GM23248 (cell line): Measurements from ENCODE around the gene RSRC1. TPM values are rescaled to one million over a fixed set of nuclear protein-coding genes. Genes with fewer than 3 reads are reported as not detected.
"Not testable (repeated sequence)": the region's sequence is repeated elsewhere in the genome, so short reads cannot be mapped to it uniquely, and the experiment has no call there.

Source experiments
- DNase-seq: peaks from one replicate; pipeline ENCODE4 v3.0.0-alpha.2; 2015
- H2AFZ ChIP-seq: fragments of 200-600 bp; sonication (generic); 2 replicates; pipeline ENCODE4 v1.6.1; 2016; ENCODE audit warnings: antibody characterized with exemption
- H3F3A ChIP-seq: fragments of 200-600 bp; sonication (generic); 2 replicates; pipeline ENCODE4 v1.6.1; 2016; ENCODE audit warnings: mild to moderate bottlenecking, antibody characterized with exemption, mixed run types; ENCODE audit not compliant: insufficient read depth
- H3K27ac ChIP-seq: fragments of 200-600 bp; sonication (generic); 2 replicates; pipeline ENCODE4 v1.5.1; 2016; ENCODE audit warnings: mild to moderate bottlenecking
- H3K27me3 ChIP-seq: fragments of 200-600 bp; sonication (generic); replicated peaks from 2 replicates; pipeline ENCODE4 v1.6.1; 2016; ENCODE audit warnings: mild to moderate bottlenecking; ENCODE audit not compliant: insufficient read depth
- H3K36me3 ChIP-seq: fragments of 200-600 bp; sonication (generic); 2 replicates; pipeline ENCODE4 v1.6.1; 2016; ENCODE audit warnings: low read depth, mild to moderate bottlenecking
- H3K4me1 ChIP-seq: fragments of 200-600 bp; sonication (generic); 2 replicates; pipeline ENCODE4 v1.6.1; 2016; ENCODE audit warnings: mild to moderate bottlenecking; ENCODE audit not compliant: insufficient read depth
- H3K4me2 ChIP-seq: fragments of 200-600 bp; sonication (generic); one replicate; pipeline ENCODE4 v1.6.1; 2016; ENCODE audit warnings: mild to moderate bottlenecking; ENCODE audit not compliant: unreplicated experiment
- H3K4me3 ChIP-seq: fragments of 200-600 bp; sonication (generic); 2 replicates; pipeline ENCODE4 v1.5.1; 2016; ENCODE audit warnings: mild to moderate bottlenecking
- H3K79me2 ChIP-seq: fragments of 200-600 bp; sonication (generic); 2 replicates; pipeline ENCODE4 v1.6.1; 2016; ENCODE audit warnings: mild to moderate bottlenecking; ENCODE audit not compliant: insufficient read depth
- H3K9ac ChIP-seq: fragments of 200-600 bp; sonication (generic); 2 replicates; pipeline ENCODE4 v1.6.1; 2016; ENCODE audit warnings: mild to moderate bottlenecking
- H3K9me2 ChIP-seq: fragments of 200-600 bp; sonication (generic); 2 replicates; pipeline ENCODE4 v1.6.1; 2016; ENCODE audit warnings: mixed run types, mild to moderate bottlenecking, moderate library complexity; ENCODE audit not compliant: insufficient read depth
- H3K9me3 ChIP-seq: fragments of 200-600 bp; sonication (generic); one replicate; pipeline ENCODE4 v1.6.1; 2017; ENCODE audit warnings: low read depth
- H4K20me1 ChIP-seq: fragments of 200-600 bp; sonication (generic); 2 replicates; pipeline ENCODE4 v1.6.0; 2016; ENCODE audit not compliant: insufficient read depth
- EZH2 ChIP-seq: fragments of 200-600 bp; sonication (generic); IDR thresholded peaks from 2 replicates; pipeline ENCODE4 v1.6.1; 2018; ENCODE audit warnings: antibody characterized with exemption, mild to moderate bottlenecking; ENCODE audit not compliant: insufficient read depth, poor library complexity, severe bottlenecking
- EZH2phosphoT487 ChIP-seq: fragments of 200-600 bp; sonication (generic); IDR thresholded peaks from 2 replicates; pipeline ENCODE4 v1.6.1; 2018; ENCODE audit warnings: antibody characterized with exemption, moderate library complexity, mild to moderate bottlenecking, low read depth; ENCODE audit not compliant: insufficient read depth
- whole genome bisulfite sequencing, 2 experiments: methylation state at CpG; one replicate each; pipeline ENCODE4 v1.1.6; 2015 to 2017; ENCODE audit warnings: low lambda C conversion rate in 2 of 2, low coverage in 1 of 2; ENCODE audit errors: missing lambda C conversion rate in 2 of 2; 5-methylcytosine and 5-hydroxymethylcytosine counted together
- in situ Hi-C: fragments of 300-500 bp; cut with MboI; formaldehyde crosslinking; loops from 2 replicates; pipeline ENCODE4 v1.15.0; 2020
- polyA plus RNA-seq: library from polyadenylated mRNA; unstranded; fragments of >200 nt; fragmentation: Nextera tagmentation; extraction: Ambion mirVana; gene quantifications from 2 replicates; pipeline ENCODE4 v1.2.1, GENCODE V29; 2016
- total RNA-seq: library from RNA; depleted of rRNA; stranded (reverse); fragments of >200 nt; shearing (Covaris generic); gene quantifications from 2 replicates; pipeline ENCODE4 v1.2.3, GENCODE V29; 2014

RSRC1 gene
- total and polyA plus RNA-seq, 2 experiments from 2014 or later, result 28.5 to 34.6 TPM

- Histone ChIP-seq H3K4me3 (no peak overlapping the region), H3K36me3 (no peaks in the 10 kb centered on the region), H3K27me3 (no peaks in the 10 kb centered on the region), H3K79me2 (no peaks in the 10 kb centered on the region), H3K9me2 (no peaks in the 10 kb centered on the region), H3K9ac (no peak overlapping the region), H4K20me1 (no peaks in the 10 kb centered on the region), H3F3A (no peaks in the 10 kb centered on the region), H3K4me2 (no peak overlapping the region), H3K4me1 (no peaks in the 10 kb centered on the region), H3K9me3 (no peaks in the 10 kb centered on the region), H3K27ac (no peak overlapping the region), H2AFZ (no peak overlapping the region)
- 96 to 99% methylated on average over 3 of the region's 3 CpGs for whole genome bisulfite sequencing, 2 experiments
- in situ Hi-C loops, result no loop called here
- TF ChIP-seq EZH2 (no peak), EZH2phosphoT487 (no peak)
- no peak for DNase-seq
These were observed 108.1 kb downstream of the RSRC1 start for GRCh38 chr3:158217992-158218391.

GRCh38 chr3:158220575-158220974, 110.7 kb downstream of the RSRC1 start:
- no peaks in the 10 kb centered on the region for H3K4me1 ChIP-seq
- H3K9me3 ChIP-seq, result no peaks in the 10 kb centered on the region
- DNase-seq, result no peak
- in situ Hi-C loops, result no loop called here
- H3K9ac ChIP-seq, result no peak overlapping the region
- H3F3A ChIP-seq, result no peaks in the 10 kb centered on the region
- no peak overlapping the region for H3K4me2 ChIP-seq
- H3K27ac ChIP-seq, result no peak overlapping the region
- H3K4me3 ChIP-seq, result no peak overlapping the region
- no peaks in the 10 kb centered on the region for H3K27me3 ChIP-seq
- no peaks in the 10 kb centered on the region for H3K36me3 ChIP-seq
- no peak overlapping the region for H2AFZ ChIP-seq
- TF ChIP-seq EZH2 (no peak), EZH2phosphoT487 (no peak)
- no peaks in the 10 kb centered on the region for H3K9me2 ChIP-seq
- no peaks in the 10 kb centered on the region for H3K79me2 ChIP-seq
- H4K20me1 ChIP-seq, result no peaks in the 10 kb centered on the region

GRCh38 chr3:158221426-158221825, 111.5 kb downstream of the RSRC1 start:
- Histone ChIP-seq H3K36me3 (no peaks in the 10 kb centered on the region), H3K4me3 (no peak overlapping the region), H3K9me2 (no peaks in the 10 kb centered on the region), H3K27me3 (no peaks in the 10 kb centered on the region), H3F3A (no peaks in the 10 kb centered on the region), H2AFZ (no peak overlapping the region), H3K4me1 (no peaks in the 10 kb centered on the region), H3K9ac (no peak overlapping the region), H3K9me3 (no peaks in the 10 kb centered on the region), H3K4me2 (no peak overlapping the region), H3K27ac (no peak overlapping the region), H4K20me1 (no peaks in the 10 kb centered on the region), H3K79me2 (no peaks in the 10 kb centered on the region)
- TF ChIP-seq EZH2, result no peak
- no peak for TF ChIP-seq EZH2phosphoT487
- DNase-seq, result peak; percentile 5
- in situ Hi-C loops, result no loop called here
- WGBS, 2 experiments, result 87 to 97% methylated on average over 2 of the region's 2 CpGs

- Histone ChIP-seq H3K79me2 (no peaks in the 10 kb centered on the region), H3K4me2 (no peak overlapping the region), H3K27ac (no peak overlapping the region), H4K20me1 (no peaks in the 10 kb centered on the region), H3K9me3 (no peaks in the 10 kb centered on the region), H3K27me3 (no peaks in the 10 kb centered on the region), H3K36me3 (no peaks in the 10 kb centered on the region), H3K4me1 (no peaks in the 10 kb centered on the region), H2AFZ (no peak overlapping the region), H3K9me2 (no peaks in the 10 kb centered on the region), H3F3A (no peaks in the 10 kb centered on the region), H3K9ac (no peak overlapping the region), H3K4me3 (no peak overlapping the region)
- in situ Hi-C loops, result no loop called here
- TF ChIP-seq EZH2phosphoT487, result no peak
- TF ChIP-seq EZH2, result no peak
- no peak for DNase-seq
These were observed 116.5 kb downstream of the RSRC1 start for GRCh38 chr3:158226429-158226828.

GRCh38 chr3:158228942-158229341, 119.1 kb downstream of the RSRC1 start:
- H2AFZ ChIP-seq, H3K79me2 ChIP-seq, H3K9me3 ChIP-seq, H3K9ac ChIP-seq, in situ Hi-C loops, H3K4me1 ChIP-seq, H3K27me3 ChIP-seq, H3K4me2 ChIP-seq, H3K36me3 ChIP-seq, H3K4me3 ChIP-seq, H3K27ac ChIP-seq, H3F3A ChIP-seq, H3K9me2 ChIP-seq, H4K20me1 ChIP-seq, DNase-seq: not testable (repeated sequence)
- 87% methylated on average over 10 of the region's 10 CpGs for WGBS, 2 experiments
